SH-SY5Y (cell line): Measurements from ENCODE around the gene RLN2.
"Not testable (repeated sequence)": the region's sequence is repeated elsewhere in the genome, so short reads cannot be mapped to it uniquely, and the experiment has no call there.

Experiments
- GATA2 ChIP-seq: IDR thresholded peaks from 2 replicates; pipeline ENCODE4 v1.6.1; 2011; ENCODE audit warnings: mild to moderate bottlenecking, low read depth, low read length
- GATA3 ChIP-seq: IDR thresholded peaks from 2 replicates; pipeline ENCODE4 v1.6.1; 2011; ENCODE audit warnings: low read depth, mild to moderate bottlenecking, low read length, moderate library complexity

DNA sequence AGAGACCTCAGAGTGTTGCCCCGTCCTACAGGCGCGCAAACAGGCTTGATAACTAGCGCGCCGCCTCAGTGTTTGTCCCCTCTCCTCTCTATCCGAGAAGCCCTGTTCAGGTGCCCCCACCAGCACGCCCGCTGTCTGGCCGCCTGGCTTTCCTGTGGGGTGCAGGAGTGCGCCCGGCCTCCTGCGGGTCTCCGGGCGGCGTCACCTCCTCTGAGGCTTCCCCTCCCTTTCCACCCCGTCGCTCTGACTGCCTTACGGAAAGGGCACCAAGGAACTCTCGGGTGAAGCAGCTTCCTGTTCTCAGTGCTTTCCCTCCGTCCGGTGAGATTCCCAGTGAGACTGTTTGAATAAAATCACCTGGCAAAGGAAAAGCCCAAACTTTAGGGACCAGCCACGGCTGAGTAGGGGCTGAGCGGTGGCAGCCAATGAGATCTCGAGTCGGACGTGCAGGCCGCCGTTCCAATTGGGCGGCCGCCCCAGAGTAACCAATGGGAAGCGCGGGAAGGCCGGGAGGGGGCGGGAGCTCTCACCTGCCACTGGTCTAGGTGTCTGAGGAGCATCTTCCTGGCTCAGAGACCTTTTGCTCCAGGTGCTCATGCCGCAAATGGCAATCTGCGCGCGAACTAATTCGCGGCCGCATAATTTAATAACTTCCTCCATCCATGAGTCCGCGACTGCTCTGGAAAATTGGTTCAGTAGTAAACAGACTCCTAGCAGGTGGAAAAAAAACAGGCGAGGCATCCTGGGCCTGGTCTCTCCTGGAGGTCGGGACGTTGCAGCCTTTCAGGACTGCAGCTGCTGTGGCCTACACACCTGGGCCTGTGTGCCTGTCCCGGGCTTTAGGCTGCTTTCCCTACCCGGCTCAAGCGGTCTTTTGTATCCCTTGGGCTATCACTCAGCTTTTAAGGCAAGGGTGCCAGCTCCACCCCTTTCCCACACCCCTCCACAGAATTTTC is at the start of gene RLN2:
- TF ChIP-seq GATA2, GATA3: not testable (repeated sequence)
